ENCODE data around the gene SUPT5H. TPM values are rescaled to one million over a fixed set of nuclear protein-coding genes. Genes with fewer than 3 reads are reported as not detected.
A peak's percentile ranks its signal among the peaks of the same experiment; 100 is the strongest.
"Not testable (repeated sequence)": the region's sequence is repeated elsewhere in the genome, so short reads cannot be mapped to it uniquely, and the experiment has no call there.

SUPT5H gene
- total and polyA plus RNA-seq, 2 experiments from 2014 or later: 71.6 to 184 TPM

- H3K4me2 ChIP-seq: peak overlapping the region; percentile 85
- H3K36me3 ChIP-seq (replicated peaks; ENCODE audit: insufficient read depth, low read depth): no peaks in the 10 kb centered on the region
- TF ChIP-seq CTCF (IDR thresholded peaks at IDR 0.05; ENCODE audit: poor library complexity) (no peak), EZH2phosphoT487 (IDR thresholded peaks at IDR 0.05; ENCODE audit: low read depth, severe bottlenecking, unreplicated experiment) (no peak), EZH2 (IDR thresholded peaks at IDR 0.05; ENCODE audit: borderline replicate concordance) (no peak)
- peaks cover 48% of the 10 kb centered on the region for H4K20me1 ChIP-seq (ENCODE audit: insufficient read depth, poor library complexity, severe bottlenecking)
- DNase-seq (ENCODE audit: low spot score): no peak
- no peaks in the 10 kb centered on the region for H3K9me3 ChIP-seq (ENCODE audit: low read depth)
- peaks cover 86% of the 10 kb centered on the region for H3K79me2 ChIP-seq
- no peaks in the 10 kb centered on the region for H3K27me3 ChIP-seq
- peaks cover 19% of the 10 kb centered on the region for H3K4me1 ChIP-seq (ENCODE audit: insufficient read depth)
- H3K4me3 ChIP-seq: no peak overlapping the region
- WGBS (ENCODE audit: low lambda C conversion rate, missing lambda C conversion rate): 78% methylated on average over 3 of the region's 3 CpGs
- no peak overlapping the region for H3K27ac ChIP-seq
- H2AFZ ChIP-seq: no peak overlapping the region
- no peaks in the 10 kb centered on the region for H3K9me2 ChIP-seq (replicated peaks; ENCODE audit: insufficient read depth)
Observed at GRCh38 chr19:39448271-39448670, 2.9 kb downstream of the SUPT5H start.

- WGBS (ENCODE audit: low lambda C conversion rate, missing lambda C conversion rate): 92% methylated on average over 8 of the region's 8 CpGs
- DNase-seq (ENCODE audit: low spot score): no peak
- H3K27ac ChIP-seq: no peak overlapping the region
- peaks cover 90% of the 10 kb centered on the region for H3K79me2 ChIP-seq
- H3K27me3 ChIP-seq: no peaks in the 10 kb centered on the region
- H3K9me3 ChIP-seq (ENCODE audit: low read depth): no peaks in the 10 kb centered on the region
- H3K4me2 ChIP-seq: no peak overlapping the region
- H3K4me1 ChIP-seq (ENCODE audit: insufficient read depth): peaks cover 17% of the 10 kb centered on the region
- no peak overlapping the region for H3K4me3 ChIP-seq
- no peaks in the 10 kb centered on the region for H3K36me3 ChIP-seq (replicated peaks; ENCODE audit: insufficient read depth, low read depth)
- H2AFZ ChIP-seq: no peak overlapping the region
- no peaks in the 10 kb centered on the region for H3K9me2 ChIP-seq (replicated peaks; ENCODE audit: insufficient read depth)
- no peak for TF ChIP-seq CTCF (IDR thresholded peaks at IDR 0.05; ENCODE audit: poor library complexity)
- peaks cover 52% of the 10 kb centered on the region for H4K20me1 ChIP-seq (ENCODE audit: insufficient read depth, poor library complexity, severe bottlenecking)
Observed at GRCh38 chr19:39449116-39449797, 3.9 kb downstream of the SUPT5H start.

GRCh38 chr19:39451257-39451656 lies 5.9 kb downstream of the SUPT5H start:
- peaks cover 86% of the 10 kb centered on the region for H3K79me2 ChIP-seq

GRCh38 chr19:39463403-39463802 lies 18.0 kb downstream of the SUPT5H start:
- TF ChIP-seq EZH2 (IDR thresholded peaks at IDR 0.05; ENCODE audit: borderline replicate concordance) (no peak), CTCF (IDR thresholded peaks at IDR 0.05; ENCODE audit: poor library complexity) (no peak), EZH2phosphoT487 (IDR thresholded peaks at IDR 0.05; ENCODE audit: low read depth, severe bottlenecking, unreplicated experiment) (no peak)
- Histone ChIP-seq H3K27me3 (no peaks in the 10 kb centered on the region), H4K20me1 (ENCODE audit: insufficient read depth, poor library complexity, severe bottlenecking) (no peaks in the 10 kb centered on the region), H3K79me2 (no peaks in the 10 kb centered on the region), H3K4me2 (no peak overlapping the region), H3K9me3 (ENCODE audit: low read depth) (no peaks in the 10 kb centered on the region), H3K4me1 (ENCODE audit: insufficient read depth) (no peaks in the 10 kb centered on the region), H3K27ac (no peak overlapping the region), H3K36me3 (replicated peaks; ENCODE audit: insufficient read depth, low read depth) (no peaks in the 10 kb centered on the region), H3K9me2 (replicated peaks; ENCODE audit: insufficient read depth) (no peaks in the 10 kb centered on the region), H2AFZ (no peak overlapping the region), H3K4me3 (no peak overlapping the region)
- WGBS (ENCODE audit: low lambda C conversion rate, missing lambda C conversion rate): 83% methylated on average over 3 of the region's 3 CpGs
- DNase-seq (ENCODE audit: low spot score): no peak

More at GRCh38 chr19:39451257-39451656, 5.9 kb downstream of the SUPT5H start:
- H3K4me3 ChIP-seq; H3K9me3 ChIP-seq (ENCODE audit: low read depth); H3K4me2 ChIP-seq; H3K9me2 ChIP-seq (replicated peaks; ENCODE audit: insufficient read depth); H3K27me3 ChIP-seq; DNase-seq (ENCODE audit: low spot score); H2AFZ ChIP-seq; H3K27ac ChIP-seq; H3K36me3 ChIP-seq (replicated peaks; ENCODE audit: insufficient read depth, low read depth): not testable (repeated sequence)
- Histone ChIP-seq H3K4me1 (ENCODE audit: insufficient read depth) (peaks cover 13% of the 10 kb centered on the region), H4K20me1 (ENCODE audit: insufficient read depth, poor library complexity, severe bottlenecking) (peaks cover 52% of the 10 kb centered on the region)
- 96% methylated on average over 8 of the region's 8 CpGs for WGBS (ENCODE audit: low lambda C conversion rate, missing lambda C conversion rate)

Measured in hepatocyte (in vitro differentiated cells).